Cardiac fibroblast (primary cell): Measurements from ENCODE around the gene MYPN.

Experiments used
- DNase-seq, 2 donors: peaks; one replicate each; pipeline versions ENCODE4 v3.0.0 to v3.0.0-alpha.2; 2010; ENCODE audit warnings: low read depth in 2 of 2
- H3K4me3 ChIP-seq, 2 donors: replicated peaks in 1 of 2; 1 replicate in 1 of 2; 2 replicates in 1 of 2; pipeline ENCODE4 v1.5.1; 2011; ENCODE audit warnings: low read depth in 2 of 2, low read length in 2 of 2, mild to moderate bottlenecking in 2 of 2, moderate library complexity in 1 of 2
- CTCF ChIP-seq: IDR thresholded peaks from one replicate; pipeline ENCODE4 v1.5.1; 2011; ENCODE audit warnings: low read depth, mild to moderate bottlenecking, low read length, inconsistent platforms

MYPN gene

GRCh38 chr10:68103261-68103878 lies 5.9 kb upstream of the MYPN start:
- no peak for TF ChIP-seq CTCF
- no peak for DNase-seq
- H3K4me3 ChIP-seq = no peak overlapping the region

GRCh38 chr10:68103901-68104300 lies 5.4 kb upstream of the MYPN start:
- no peak for DNase-seq
- no peak for TF ChIP-seq CTCF
- no peak overlapping the region for H3K4me3 ChIP-seq

- peak; percentile 17 to 75 for DNase-seq
- TF ChIP-seq CTCF = no peak
- H3K4me3 ChIP-seq = no peak overlapping the region
Measured at GRCh38 chr10:68105820-68106219, 3.5 kb upstream of the MYPN start.

GRCh38 chr10:68106656-68107055 lies 2.6 kb upstream of the MYPN start:
- TF ChIP-seq CTCF = no peak
- peak overlapping the region in 1 of 2 donors; percentile 2 for H3K4me3 ChIP-seq
- peak; percentile 46 to 79 for DNase-seq

- DNase-seq = no peak
- no peak overlapping the region for H3K4me3 ChIP-seq
- TF ChIP-seq CTCF = no peak
Measured at GRCh38 chr10:68107651-68108050, 1.6 kb upstream of the MYPN start.

- no peak overlapping the region for H3K4me3 ChIP-seq
- TF ChIP-seq CTCF = no peak
Measured at GRCh38 chr10:68108051-68108450, 1.2 kb upstream of the MYPN start.

GRCh38 chr10:68108653-68109052 lies 635 bp upstream of the MYPN start:
- no peak overlapping the region for H3K4me3 ChIP-seq
- no peak for TF ChIP-seq CTCF
- DNase-seq = no peak

More at GRCh38 chr10:68108051-68108450, 1.2 kb upstream of the MYPN start:
- DNase-seq = no peak
